ENCODE data around the gene MYBPC2. TPM values are rescaled to one million over a fixed set of nuclear protein-coding genes. Genes with fewer than 3 reads are reported as not detected.
"Not testable (repeated sequence)": the region's sequence is repeated elsewhere in the genome, so short reads cannot be mapped to it uniquely, and the experiment has no call there.

Gene MYBPC2
- total RNA-seq, 2 experiments from 2014 or later: 0.28 to 0.33 TPM

DNA sequence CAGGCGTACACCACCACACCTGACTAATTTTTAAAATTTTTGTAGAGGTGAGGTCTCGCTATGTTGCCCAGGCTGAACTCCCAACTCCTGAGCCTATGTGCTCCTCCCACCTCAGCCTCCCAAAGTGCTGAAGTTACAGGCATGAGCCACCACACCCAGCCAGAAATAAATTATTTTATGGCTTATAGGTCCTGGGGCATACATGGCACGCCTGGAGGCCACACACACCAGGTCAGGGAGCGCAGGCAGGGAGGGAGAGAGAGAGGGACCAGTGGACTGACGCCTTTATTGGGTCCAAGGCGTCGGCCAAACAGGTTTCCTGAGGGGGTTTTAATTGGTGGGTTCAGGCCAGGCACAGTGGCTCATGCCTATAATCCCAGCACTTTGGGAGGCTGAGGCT lies 7.1 kb upstream of the MYBPC2 start:
- ChIA-PET POLR2A (no interaction called here), CTCF (no interaction called here)
- no peaks in the 10 kb centered on the region for H3K36me3 Mint-ChIP-seq (ENCODE audit: low read depth)
- no peak overlapping the region for H3K4me3 Mint-ChIP-seq
- peaks cover 2% of the 10 kb centered on the region for H3K4me1 Mint-ChIP-seq
- no peaks in the 10 kb centered on the region for H3K9me3 Mint-ChIP-seq
- H3K27ac Mint-ChIP-seq: no peak overlapping the region
- H3K27me3 Mint-ChIP-seq: peaks cover 5% of the 10 kb centered on the region
- DNase-seq: no peak

DNA sequence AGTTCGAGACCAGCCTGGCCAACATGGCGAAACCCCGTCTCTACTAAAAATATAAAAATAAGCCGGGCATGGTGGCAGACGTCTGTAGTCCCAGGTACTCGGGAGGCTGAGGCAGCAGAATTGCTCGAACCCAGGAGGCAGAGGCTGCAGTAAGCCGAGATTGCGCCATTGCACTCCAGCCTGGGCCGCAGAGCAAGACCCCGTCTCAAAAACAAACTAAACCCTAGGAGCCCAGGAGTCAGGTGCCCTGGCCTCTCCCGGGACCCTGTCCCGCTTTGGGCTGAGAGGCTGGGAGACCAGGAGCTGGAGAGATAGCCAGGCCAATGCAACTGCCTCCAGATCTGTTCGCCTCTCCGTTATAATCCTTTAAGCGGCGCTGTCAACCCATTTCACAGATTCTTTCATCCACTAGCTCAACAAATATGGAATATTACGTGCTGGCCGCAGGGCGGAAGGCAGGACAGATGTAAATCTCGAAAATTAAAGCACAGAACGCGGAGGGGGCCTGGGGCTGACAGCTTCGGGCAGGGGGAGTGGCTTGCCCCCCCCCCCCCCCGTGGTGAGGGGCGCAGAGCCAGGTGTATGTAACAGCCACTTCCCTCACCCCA lies 5.3 kb upstream of the MYBPC2 start:
- no peak for DNase-seq
- no peaks in the 10 kb centered on the region for H3K9me3 Mint-ChIP-seq
- H3K27ac Mint-ChIP-seq: no peak overlapping the region
- H3K4me1 Mint-ChIP-seq: peaks cover 11% of the 10 kb centered on the region
- peaks cover 8% of the 10 kb centered on the region for H3K27me3 Mint-ChIP-seq
- ChIA-PET CTCF (interaction anchor here (0.8 kb wide), 1 partner anchor 10 kb away, joined by 3 read pairs; no protein-coding TSS in a partner anchor), POLR2A (interaction anchor here (0.7 to 1.3 kb wide), 2 partner anchors 31 to 41 kb away, joined by 4 read pairs; no protein-coding TSS in a partner anchor)
- no peaks in the 10 kb centered on the region for H3K36me3 Mint-ChIP-seq (ENCODE audit: low read depth)
- H3K4me3 Mint-ChIP-seq: no peak overlapping the region

DNA sequence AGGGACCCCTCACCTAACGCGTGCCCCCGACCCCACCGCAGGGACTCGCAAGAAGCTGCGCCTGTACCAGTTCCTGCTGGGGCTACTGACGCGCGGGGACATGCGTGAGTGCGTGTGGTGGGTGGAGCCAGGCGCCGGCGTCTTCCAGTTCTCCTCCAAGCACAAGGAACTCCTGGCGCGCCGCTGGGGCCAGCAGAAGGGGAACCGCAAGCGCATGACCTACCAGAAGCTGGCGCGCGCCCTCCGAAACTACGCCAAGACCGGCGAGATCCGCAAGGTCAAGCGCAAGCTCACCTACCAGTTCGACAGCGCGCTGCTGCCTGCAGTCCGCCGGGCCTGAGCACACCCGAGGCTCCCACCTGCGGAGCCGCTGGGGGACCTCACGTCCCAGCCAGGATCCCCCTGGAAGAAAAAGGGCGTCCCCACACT lies 4.7 kb upstream of the MYBPC2 start:
- Mint-ChIP-seq H3K4me3 (no peak overlapping the region), H3K9me3 (no peaks in the 10 kb centered on the region), H3K36me3 (ENCODE audit: low read depth) (no peaks in the 10 kb centered on the region), H3K27me3 (peaks cover 10% of the 10 kb centered on the region), H3K4me1 (peaks cover 11% of the 10 kb centered on the region), H3K27ac (no peak overlapping the region)
- DNase-seq: peak; percentile 40
- POLR2A ChIA-PET: no interaction called here
- CTCF ChIA-PET: interaction anchor here (0.8 kb wide), 1 partner anchor 11 kb away, joined by 3 read pairs; no protein-coding TSS in a partner anchor

DNA sequence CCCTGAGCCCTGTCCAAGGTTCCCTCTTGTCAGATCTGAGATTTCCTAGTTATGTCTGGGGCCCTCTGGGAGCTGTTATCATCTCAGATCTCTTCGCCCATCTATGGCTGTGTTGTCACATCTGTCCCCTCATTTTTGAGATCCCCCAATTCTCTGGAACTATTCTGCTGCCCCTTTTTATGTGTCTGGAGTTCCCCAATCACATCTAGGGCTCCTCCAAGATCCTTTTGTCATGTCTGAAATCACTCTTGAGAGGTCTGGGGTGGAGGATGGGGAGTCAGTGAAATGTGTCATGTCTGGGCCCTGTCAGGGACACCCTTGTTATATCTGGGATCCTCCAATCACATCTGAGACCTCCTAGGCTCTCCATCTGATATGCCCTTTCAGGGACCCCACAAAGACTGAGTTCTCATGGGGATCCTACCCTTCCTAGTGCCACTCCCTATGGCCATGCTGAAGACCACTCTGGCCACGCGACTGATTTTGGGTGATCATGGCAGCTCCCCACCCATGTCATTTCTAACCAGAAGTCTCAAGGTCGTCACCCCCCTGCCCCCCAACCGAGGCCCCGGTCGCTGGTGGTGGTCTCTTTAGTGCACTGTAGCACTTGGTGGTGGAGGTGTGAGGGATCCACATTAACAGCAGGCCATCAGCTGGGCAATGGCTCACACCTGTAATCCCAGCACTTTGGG lies 3.8 kb upstream of the MYBPC2 start:
- CTCF ChIA-PET: no interaction called here
- H3K4me1 Mint-ChIP-seq: peaks cover 11% of the 10 kb centered on the region
- peaks cover 14% of the 10 kb centered on the region for H3K27me3 Mint-ChIP-seq
- no peak for DNase-seq
- no peaks in the 10 kb centered on the region for H3K9me3 Mint-ChIP-seq
- no peak overlapping the region for H3K4me3 Mint-ChIP-seq
- no peaks in the 10 kb centered on the region for H3K36me3 Mint-ChIP-seq (ENCODE audit: low read depth)
- POLR2A ChIA-PET: no interaction called here
- no peak overlapping the region for H3K27ac Mint-ChIP-seq

DNA sequence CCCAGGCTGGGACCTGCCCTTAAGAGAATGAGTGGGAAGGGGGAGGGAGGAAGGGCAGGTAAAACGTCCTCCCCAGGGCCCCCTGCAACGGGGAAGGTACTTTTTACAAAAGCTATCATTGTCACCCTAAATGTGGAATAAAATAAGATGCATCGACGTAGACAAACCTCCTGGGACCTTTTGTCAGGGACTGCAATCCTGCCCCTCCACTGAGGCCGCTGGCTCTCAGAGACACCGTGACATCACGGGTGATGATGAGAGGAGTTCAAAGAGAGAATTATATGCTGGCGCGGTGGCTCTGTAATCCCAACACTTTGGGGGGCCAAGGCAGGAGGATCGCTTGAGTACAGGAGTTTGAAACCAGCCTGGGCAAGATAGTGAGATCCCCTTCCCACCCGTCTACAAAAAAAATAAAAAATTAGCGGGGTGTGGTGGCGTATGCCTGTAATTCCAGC lies 1.8 kb upstream of the MYBPC2 start:
- Mint-ChIP-seq H3K4me1 (peaks cover 11% of the 10 kb centered on the region), H3K27me3 (peaks cover 14% of the 10 kb centered on the region), H3K36me3 (ENCODE audit: low read depth) (no peaks in the 10 kb centered on the region), H3K27ac (no peak overlapping the region), H3K4me3 (peak overlapping the region; percentile 79), H3K9me3 (no peaks in the 10 kb centered on the region)
- ChIA-PET POLR2A (interaction anchor here (2.1 kb wide), 1 partner anchor 29 kb away, joined by 4 read pairs; no protein-coding TSS in a partner anchor), CTCF (interaction anchor here (1.1 kb wide), 1 partner anchor 62 kb away, joined by 3 read pairs; no protein-coding TSS in a partner anchor)
- no peak for DNase-seq

DNA sequence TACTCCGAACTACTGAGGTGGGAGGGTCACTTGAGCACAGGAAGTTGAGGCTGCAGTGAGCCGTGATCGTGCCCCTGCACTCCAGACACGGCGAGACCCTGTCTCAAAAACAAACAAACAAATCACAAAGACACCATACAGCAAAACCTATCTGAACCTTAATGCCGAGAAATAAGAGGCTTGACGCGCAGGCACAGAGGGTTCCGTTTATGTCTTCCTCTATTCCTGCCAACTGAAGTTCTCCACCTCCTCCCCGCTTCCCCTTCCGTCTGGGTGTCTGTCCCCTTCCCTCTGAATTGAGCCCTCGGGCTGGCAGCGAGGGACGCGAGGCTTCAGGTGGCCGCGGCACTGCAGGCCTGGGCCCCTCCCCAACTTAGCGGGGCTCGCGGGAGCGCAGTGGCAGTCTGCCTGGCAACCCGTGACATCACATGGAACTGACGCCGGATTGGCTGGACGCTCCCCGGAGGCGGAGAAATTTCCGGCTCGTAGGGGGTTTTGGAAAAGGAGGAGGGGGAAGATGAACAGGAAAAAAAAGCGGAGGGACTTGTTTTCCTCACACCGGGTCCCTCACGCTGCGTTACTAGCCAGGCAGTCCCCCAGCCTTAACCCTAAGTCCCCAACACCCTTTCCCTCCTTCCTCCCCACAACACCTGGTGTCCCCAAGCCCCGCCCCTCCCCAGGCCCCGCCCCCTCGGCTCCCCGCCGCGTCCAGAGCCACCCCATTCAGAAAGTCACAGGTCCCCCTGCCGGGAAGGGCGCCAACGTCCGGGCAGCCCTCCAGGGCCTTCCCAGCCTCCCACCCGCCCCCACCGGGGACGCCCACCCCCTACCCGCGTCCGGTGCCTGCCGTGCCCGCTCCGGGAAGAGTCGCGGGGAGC lies 1.1 kb upstream of the MYBPC2 start:
- peak overlapping the region; percentile 79 for H3K4me3 Mint-ChIP-seq
- DNase-seq: peak; percentile 88
- peaks cover 11% of the 10 kb centered on the region for H3K4me1 Mint-ChIP-seq
- peak overlapping the region; percentile 78 for H3K27ac Mint-ChIP-seq
- POLR2A ChIA-PET: interaction anchor here (2.1 kb wide), 1 partner anchor 29 kb away, joined by 4 read pairs; no protein-coding TSS in a partner anchor
- H3K27me3 Mint-ChIP-seq: peaks cover 14% of the 10 kb centered on the region
- CTCF ChIA-PET: interaction anchor here (1.1 kb wide), 1 partner anchor 63 kb away, joined by 3 read pairs; no protein-coding TSS in a partner anchor
- H3K9me3 Mint-ChIP-seq: no peaks in the 10 kb centered on the region
- no peaks in the 10 kb centered on the region for H3K36me3 Mint-ChIP-seq (ENCODE audit: low read depth)

DNA sequence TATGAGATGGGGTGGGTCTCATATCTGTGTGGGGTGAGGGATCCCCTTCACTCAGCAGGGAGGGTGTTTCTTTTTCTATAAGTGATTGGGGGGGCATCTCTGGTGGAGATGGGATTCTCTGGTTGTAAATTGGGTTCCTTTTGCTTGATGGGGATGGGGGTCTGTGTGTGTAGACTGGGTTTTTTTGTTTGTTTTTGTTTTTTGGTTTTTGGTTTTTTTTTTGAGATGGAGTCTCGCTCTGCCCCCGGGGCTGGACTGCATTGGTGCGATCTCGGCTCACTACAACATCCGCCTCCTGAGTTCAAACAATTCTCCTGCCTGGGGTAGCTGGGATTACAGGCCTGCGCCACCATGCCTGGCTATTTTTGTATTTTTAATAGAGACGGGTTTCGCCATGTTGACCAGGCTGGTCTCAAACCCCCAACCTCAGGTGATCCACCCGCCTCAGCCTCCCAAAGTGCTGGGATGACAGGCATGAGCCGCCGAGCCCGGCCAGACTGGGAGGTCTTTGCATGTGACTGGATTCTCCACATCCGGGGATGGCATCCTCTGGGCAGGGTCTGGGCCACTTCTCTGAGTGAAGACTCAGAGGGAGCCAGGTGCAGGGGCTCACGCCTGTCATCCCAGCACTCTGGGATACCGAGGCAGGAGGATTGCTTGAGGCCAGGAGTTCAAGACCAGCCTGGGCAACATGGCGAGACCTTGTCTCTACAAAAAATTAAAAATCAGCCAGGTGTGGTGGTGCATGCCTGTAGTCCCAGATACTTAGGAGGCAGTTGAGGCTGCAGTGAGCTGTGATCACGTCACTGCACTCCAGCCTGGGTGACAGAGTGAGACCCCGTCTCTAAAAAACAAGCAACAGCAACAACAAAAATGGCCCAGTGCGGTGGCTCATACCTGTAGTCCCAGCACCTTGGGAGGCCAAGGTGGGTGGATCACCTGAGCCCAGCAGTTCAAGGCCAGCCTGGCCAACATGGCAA lies 799 bp downstream of the MYBPC2 start:
- Mint-ChIP-seq H3K4me1 (peaks cover 10% of the 10 kb centered on the region), H3K4me3 (peak overlapping the region; percentile 51), H3K9me3 (no peaks in the 10 kb centered on the region), H3K27ac (no peak overlapping the region), H3K27me3 (peaks cover 14% of the 10 kb centered on the region), H3K36me3 (ENCODE audit: low read depth) (no peaks in the 10 kb centered on the region)
- POLR2A ChIA-PET: no interaction called here
- no peak for DNase-seq
- CTCF ChIA-PET: no interaction called here

DNA sequence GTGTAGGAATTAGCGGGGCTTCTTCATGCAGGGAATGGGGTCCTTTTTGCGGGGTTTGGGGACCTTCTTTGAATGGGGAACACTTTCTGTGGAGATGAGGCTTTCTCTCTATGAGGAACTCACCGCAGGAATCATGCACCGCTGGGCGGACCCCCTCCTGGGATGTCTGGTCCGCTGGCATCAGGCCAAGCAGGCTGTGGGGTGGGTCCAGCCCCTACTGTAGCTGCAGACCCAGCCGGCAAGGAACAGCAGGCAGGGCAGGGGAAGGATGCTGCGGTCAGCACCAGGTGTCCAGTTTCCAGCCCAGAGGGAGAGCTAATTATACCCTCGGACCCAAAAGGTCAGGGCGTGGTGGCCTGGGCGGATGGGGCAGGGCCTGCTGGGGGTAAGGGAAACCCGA lies 1.8 kb downstream of the MYBPC2 start:
- CTCF ChIA-PET: no interaction called here
- Mint-ChIP-seq H3K27me3 (peaks cover 17% of the 10 kb centered on the region), H3K4me3 (no peak overlapping the region), H3K27ac (no peak overlapping the region), H3K9me3 (no peaks in the 10 kb centered on the region), H3K36me3 (ENCODE audit: low read depth) (no peaks in the 10 kb centered on the region), H3K4me1 (peaks cover 10% of the 10 kb centered on the region)
- DNase-seq: no peak
- POLR2A ChIA-PET: no interaction called here

DNA sequence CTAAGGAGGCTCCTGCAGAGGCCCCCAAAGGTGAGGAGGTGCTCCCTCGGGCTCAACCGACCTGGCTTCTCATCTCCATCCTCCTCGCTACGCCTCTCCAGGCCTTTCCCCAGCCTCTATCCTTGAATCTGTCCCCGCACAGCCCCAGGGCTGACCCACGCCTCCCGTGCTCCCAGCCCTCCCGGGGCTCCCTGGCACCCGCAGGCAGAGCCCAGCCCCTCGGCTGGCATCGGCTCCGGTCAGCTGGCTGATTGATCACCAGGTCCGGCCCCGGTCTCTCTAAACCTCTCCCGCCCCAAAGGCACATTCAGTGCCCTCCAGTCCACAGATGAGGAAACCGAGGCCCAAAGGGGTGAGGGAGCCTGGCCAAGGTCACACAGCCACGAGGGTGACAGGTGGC lies 2.5 kb downstream of the MYBPC2 start:
- DNase-seq: no peak
- H3K9me3 Mint-ChIP-seq: no peaks in the 10 kb centered on the region
- no peak overlapping the region for H3K4me3 Mint-ChIP-seq
- ChIA-PET CTCF (no interaction called here), POLR2A (no interaction called here)
- H3K4me1 Mint-ChIP-seq: peaks cover 10% of the 10 kb centered on the region
- H3K36me3 Mint-ChIP-seq (ENCODE audit: low read depth): no peaks in the 10 kb centered on the region
- peaks cover 19% of the 10 kb centered on the region for H3K27me3 Mint-ChIP-seq
- H3K27ac Mint-ChIP-seq: no peak overlapping the region

DNA sequence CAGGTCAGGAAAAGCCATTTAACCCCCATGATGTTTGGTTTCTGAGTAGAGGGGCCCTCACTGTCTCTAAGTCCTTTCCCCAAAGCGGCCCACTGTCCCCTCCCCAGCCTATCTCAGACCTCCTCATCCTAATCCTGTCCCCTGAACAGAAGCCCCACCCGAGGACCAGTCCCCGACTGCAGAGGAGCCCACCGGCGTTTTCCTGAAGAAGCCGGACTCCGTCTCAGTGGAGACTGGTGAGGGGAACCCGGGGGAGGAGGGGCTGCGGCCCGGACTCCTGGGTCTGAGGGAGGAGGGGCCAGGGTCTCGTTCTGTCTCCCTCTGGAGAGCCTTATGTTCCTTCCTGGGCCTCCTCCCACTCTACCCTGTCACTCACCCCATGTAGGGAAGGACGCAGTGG lies 2.9 kb downstream of the MYBPC2 start:
- CTCF ChIA-PET: no interaction called here
- Mint-ChIP-seq H3K27ac (no peak overlapping the region), H3K27me3 (peaks cover 19% of the 10 kb centered on the region), H3K36me3 (ENCODE audit: low read depth) (no peaks in the 10 kb centered on the region), H3K4me1 (peaks cover 10% of the 10 kb centered on the region), H3K4me3 (no peak overlapping the region), H3K9me3 (no peaks in the 10 kb centered on the region)
- no peak for DNase-seq
- POLR2A ChIA-PET: no interaction called here

DNA sequence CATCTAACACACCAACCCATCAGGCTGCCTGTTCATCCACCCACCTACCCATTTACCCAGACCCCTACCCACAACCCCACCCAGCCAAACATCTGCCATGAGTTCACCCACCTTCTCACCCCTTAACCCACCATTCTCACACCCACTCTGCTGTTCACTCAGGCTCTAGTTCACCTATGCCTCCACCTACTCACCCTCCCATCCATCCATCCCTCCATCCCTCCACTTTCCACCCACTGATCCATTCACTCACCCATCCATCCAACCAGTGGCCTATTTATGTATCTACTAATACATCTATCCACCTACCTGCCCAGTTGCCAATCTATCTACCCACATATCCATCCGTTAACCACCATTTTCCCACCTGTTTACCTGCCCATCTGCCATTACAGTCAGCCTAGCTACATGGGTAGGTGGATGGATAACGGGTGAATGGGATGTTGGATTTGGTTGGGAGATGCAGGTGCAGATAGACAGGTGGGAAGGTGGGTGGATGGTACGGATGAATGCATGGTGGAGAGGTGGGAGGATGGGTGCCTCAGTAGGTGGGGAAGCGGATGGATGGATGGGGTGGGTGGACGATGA lies 5.3 kb downstream of the MYBPC2 start:
- Mint-ChIP-seq H3K27me3 (peaks cover 11% of the 10 kb centered on the region), H3K27ac (no peak overlapping the region), H3K4me1 (no peaks in the 10 kb centered on the region), H3K36me3 (ENCODE audit: low read depth) (no peaks in the 10 kb centered on the region), H3K9me3 (no peaks in the 10 kb centered on the region), H3K4me3 (no peak overlapping the region)
- ChIA-PET POLR2A (no interaction called here), CTCF (no interaction called here)
- DNase-seq: no peak

DNA sequence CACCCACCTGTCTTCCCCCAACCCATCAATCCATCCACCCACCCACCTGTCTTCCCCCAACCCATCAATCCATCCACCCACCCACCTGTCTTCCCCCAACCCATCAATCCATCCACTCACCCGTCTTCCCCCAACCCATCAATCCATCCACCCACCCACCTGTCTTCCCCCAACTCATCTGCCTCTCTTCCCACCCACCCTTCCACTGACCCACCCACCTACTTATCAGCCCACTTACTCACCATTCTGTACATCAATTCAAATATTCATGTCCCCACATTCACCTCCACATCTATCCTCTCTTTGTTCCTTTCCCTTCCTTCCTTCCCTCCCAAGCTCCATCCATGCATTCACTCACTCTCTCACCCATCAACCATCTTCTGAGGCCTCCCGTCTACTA lies 6.4 kb downstream of the MYBPC2 start:
- H3K36me3 Mint-ChIP-seq (ENCODE audit: low read depth); POLR2A ChIA-PET; H3K4me1 Mint-ChIP-seq; H3K9me3 Mint-ChIP-seq; H3K4me3 Mint-ChIP-seq; DNase-seq; CTCF ChIA-PET; H3K27ac Mint-ChIP-seq; H3K27me3 Mint-ChIP-seq: not testable (repeated sequence)

All from activated CD4-positive, alpha-beta memory T cell treated with anti-CD3 and anti-CD28 coated beads, Interleukin-2, amount 10 ng/mL, durations not matched to agents 7 days and 5 days (primary cell).